GM21423 (cell line): ENCODE data around the gene EHD4.

Experiments
- ATAC-seq: cut with Tn5 transposase; IDR thresholded peaks from one replicate; pipeline ENCODE4 v1.9.1; 2021; ENCODE audit warnings: mild to moderate bottlenecking, moderate library complexity; ENCODE audit not compliant: unreplicated experiment

Gene EHD4

DNA sequence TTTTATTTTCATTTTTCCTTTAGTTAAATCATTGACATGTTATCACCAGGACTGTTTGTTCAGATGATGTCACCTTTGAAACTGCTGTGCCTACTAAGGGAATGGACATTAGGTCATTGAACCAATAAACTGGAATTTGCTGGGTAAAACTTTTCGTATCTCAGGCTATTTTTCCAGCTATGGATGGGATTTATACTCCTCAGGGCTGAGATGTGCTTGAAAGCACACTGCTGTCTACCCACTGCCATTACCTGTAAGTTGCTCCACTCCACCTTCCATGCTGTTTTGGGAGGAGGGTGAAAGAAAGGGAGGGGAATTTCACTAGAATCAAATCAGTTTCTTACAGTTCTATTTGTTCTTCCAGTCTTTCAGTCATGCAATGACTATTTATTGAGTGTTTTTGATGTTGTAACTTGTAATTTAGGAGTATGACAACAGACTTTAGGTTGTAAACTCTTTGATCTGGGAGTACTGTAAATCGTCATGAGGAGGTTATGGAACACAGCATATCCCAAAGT, 11.3 kb downstream of the EHD4 start:
- ATAC-seq = no peak

DNA sequence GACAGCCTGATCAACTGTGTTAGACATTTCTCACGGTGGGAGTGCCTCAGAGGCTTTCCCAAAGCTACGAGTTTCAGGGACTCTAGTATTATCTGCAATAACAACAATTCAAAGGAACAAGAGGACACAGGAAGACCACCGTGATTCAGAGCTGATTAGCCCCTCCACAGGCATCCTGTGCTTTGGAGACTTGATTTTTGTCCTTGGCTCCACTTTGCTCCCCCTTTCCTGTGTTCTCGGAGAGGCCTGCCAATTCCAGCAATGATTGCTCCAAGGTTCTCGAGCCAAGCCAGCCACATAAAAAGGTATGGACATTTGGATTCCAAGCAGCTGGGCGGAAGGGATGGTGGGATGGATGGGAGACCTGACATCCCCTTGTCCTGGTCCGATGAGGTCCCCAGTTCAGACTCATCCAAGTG, 14.3 kb downstream of the EHD4 start:
- no peak for ATAC-seq

- ATAC-seq = peak; percentile 76
These were observed 15.1 kb downstream of the EHD4 start for GRCh38 chr15:41957021-41957897.

GRCh38 chr15:41955807-41956525, 16.4 kb downstream of the EHD4 start:
- no peak for ATAC-seq

- no peak for ATAC-seq
These were observed 17.3 kb downstream of the EHD4 start for GRCh38 chr15:41955100-41955499.

- no peak for ATAC-seq
These were observed 18.3 kb downstream of the EHD4 start for GRCh38 chr15:41954036-41954435.

GRCh38 chr15:41952013-41952563, 20.3 kb downstream of the EHD4 start:
- ATAC-seq = no peak

GRCh38 chr15:41951571-41951970, 20.8 kb downstream of the EHD4 start:
- no peak for ATAC-seq

DNA sequence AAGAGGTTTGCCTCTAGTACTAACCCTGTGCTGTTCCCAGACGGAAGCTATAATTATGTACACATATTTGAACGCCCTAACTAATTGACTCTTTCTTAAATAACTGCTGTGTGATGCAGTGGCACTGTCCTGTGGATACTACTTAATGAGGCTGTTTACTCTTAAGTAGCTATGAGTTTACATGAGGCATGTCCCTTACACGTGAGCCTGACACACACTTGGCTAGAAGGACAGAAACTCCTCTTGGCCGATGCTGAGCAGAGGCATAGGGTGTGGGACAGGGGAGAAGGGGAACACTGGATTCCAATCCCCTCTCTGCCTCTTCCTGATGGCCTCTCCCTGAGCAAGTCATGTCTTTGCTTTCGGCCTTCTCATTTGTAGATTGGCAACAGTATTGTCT, 21.9 kb downstream of the EHD4 start:
- no peak for ATAC-seq

DNA sequence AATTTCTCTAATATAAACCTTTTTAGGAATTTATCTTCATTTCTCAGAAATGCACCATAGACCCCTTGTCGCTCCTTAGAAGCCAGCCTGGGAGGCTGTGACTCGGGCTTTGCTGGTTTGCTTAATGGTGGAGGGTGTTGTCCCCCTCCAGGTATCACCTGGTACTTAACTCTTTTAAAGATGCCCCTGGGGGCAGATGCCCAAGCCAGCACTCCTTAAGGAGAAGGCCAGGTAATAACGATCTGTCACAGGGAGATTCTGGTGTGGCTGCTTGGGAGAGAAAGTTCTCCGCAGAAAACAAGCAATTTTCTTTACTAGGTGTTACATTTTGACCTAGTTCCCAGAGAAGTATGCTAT, 22.3 kb downstream of the EHD4 start:
- ATAC-seq = no peak

GRCh38 chr15:41949401-41950126, 22.8 kb downstream of the EHD4 start:
- ATAC-seq = no peak

- ATAC-seq = no peak
These were observed 23.9 kb downstream of the EHD4 start for GRCh38 chr15:41948490-41948889.

GRCh38 chr15:41946970-41947369, 25.4 kb downstream of the EHD4 start:
- no peak for ATAC-seq

- ATAC-seq = no peak
These were observed 26.6 kb downstream of the EHD4 start for GRCh38 chr15:41945731-41946130.

DNA sequence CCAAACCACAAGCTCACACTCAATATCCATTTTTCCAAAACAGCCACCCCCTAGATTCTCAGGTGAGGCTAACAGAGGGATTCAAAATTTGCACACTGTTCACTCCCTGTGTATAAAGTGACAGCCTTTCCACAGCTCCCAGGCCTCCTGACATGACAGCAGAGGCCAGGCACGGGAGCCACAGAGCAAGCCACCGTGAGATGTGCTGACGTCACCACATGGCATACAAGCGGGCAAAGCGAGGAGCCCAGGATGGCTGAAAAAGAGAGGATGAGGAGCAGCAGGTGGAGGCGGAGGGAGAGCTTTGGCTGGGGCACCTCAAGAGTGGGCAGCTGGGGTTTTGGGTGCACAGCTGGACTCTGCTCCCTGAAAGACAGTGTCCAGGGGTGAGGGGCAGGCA, 27.1 kb downstream of the EHD4 start:
- no peak for ATAC-seq

DNA sequence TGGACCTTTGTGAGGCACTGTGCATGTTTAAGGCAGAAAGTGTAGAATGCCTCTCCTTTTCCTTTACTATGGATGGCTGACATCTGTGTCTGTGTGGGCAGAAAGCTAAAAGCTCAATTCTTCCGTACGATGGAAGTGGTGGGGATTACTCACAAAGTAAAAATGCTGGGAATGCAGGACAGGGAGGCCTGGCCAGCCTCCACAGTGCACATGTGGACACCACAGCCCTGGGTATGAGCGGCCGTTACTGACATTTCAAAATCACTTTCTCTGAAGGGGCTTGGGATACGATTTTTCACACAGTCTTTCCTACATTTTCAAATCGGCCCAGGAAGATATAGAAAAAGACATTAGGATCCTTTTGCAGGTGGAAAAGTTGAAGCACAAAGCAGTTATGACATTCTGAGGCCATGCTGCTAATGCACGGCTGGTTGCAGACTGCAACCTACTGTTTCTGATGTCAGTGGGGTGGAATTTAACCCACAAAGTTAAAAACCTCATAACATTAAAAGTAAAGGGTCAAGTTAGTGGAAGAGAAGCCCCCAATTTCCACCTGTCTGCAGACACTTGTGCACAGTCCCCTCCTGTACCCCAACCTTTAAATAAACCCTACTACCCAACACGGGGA, 27.9 kb downstream of the EHD4 start:
- ATAC-seq = no peak

DNA sequence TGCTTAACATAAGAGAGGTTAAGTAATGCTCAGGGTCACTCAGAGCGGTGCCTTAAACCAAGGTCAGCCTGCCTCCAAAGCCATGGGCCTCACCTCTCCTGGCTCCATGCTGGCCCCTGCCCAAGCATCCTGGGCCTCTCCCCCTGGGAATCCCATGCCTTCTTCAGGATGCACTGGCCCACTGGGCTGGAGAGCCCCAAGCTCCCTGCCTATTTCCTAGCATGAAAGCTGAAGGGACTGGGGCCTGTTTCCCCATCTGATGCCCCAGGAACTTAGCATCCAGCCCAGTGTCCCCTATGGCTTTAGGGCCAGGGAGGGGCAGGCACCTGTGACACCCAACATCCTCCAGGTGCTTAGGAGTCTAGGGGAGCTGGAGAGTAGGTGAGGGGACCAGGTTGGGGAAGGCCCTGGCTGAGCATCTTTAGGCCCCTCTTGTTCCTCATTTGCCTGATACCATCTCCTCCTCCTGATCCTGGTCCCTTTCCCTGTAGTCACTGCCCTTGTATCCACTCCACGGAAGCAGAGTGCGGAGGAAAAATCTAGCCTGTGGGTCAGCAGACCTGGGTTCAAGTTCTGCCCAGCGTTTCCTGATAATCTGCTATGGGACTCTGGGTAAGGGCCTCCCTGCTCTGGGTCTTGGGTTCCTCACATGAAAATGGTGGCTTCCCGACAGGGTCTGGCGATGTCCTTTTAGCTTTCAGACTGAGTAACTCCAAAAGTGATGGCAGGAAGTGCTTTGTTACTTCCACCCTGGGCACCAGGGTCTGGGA, 28.6 kb downstream of the EHD4 start:
- ATAC-seq = no peak

GRCh38 chr15:41942886-41943285, 29.5 kb downstream of the EHD4 start:
- ATAC-seq = no peak

DNA sequence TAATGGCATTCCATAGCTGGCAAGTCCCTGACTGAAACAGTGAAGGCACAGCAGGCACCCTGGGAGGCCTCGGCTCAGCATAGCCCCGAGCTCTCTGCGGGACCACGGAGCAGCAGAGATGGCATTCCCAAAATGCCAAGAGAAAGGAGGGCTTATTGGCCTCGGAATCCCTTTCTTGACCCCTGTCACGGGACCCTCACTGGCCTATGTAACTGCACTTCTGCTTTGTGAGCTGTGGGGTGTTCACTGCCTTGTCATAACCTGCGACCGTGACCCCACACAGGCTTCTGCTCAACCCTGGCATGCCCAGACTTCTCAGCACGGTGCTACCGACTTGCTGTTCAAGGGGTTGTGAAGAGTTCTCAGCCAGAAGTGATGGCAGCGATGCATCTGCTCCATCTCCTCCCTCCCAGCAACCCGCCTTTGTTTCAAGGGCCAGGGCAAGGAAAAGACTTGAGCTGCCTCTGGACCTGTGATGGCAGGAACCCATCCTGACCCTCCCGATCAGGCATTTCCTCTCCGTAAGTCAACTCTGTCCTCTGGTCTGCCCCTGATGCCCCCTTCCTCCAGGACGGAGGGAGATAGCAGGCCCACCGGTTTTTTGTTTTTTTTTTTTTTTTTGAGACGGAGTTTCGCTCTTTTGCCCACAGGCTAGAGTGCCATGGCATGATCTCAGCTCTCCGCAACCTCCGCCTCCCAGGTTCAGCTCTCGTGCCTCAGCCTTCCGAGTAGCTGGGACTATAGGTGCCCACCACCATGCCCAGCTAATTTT, 30.5 kb downstream of the EHD4 start:
- no peak for ATAC-seq
